GM19023 (cell line): ENCODE results near the gene TXNRD2.

Experiments used
- ATAC-seq: cut with Tn5 transposase; IDR thresholded peaks from one replicate; pipeline ENCODE4 v1.9.1; 2021; ENCODE audit warnings: mild to moderate bottlenecking, moderate library complexity; ENCODE audit not compliant: unreplicated experiment

The TXNRD2 gene

GRCh38 chr22:19879246-19879570 is 62.4 kb downstream of the TXNRD2 start:
- no peak for ATAC-seq

DNA sequence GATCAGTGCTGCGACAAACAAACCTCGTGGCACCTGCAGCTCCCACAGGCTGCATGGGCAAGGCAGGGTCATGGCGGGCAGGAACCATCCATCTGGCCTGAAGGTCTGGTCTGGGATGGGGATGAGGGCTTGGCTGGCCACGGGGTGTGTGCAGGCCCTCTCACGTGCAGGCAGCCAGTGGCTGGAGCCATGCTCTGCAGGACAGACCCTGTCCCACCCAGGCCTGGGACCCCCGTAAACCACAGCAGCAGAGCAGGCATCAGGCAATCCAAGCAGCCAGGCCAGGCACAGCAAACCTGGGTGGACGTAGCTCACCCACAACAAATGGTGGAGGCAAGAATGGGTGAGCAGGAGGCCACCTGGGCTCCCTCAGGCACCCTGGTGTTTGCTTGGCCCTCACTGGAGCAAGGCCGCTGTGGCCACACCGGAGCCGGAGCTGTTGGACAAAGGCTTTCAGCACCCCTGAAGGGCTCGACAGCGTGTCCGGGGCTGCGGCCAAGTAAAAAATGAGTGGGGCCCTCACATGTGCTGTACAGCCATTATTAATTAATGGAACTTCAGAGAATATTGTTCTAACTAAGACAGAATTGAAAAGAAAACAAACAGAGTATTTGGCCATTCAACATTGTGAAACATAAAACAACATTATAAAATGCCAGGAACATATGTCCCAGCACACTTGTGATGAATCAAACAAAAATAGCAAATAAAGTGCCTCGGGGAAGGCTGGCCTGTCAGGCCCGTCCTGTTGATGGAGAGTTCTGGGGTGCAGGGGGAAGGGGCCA is 63.0 kb downstream of the TXNRD2 start:
- ATAC-seq, result no peak

- ATAC-seq, result no peak
These were observed 63.8 kb downstream of the TXNRD2 start for GRCh38 chr22:19877626-19878339.

DNA sequence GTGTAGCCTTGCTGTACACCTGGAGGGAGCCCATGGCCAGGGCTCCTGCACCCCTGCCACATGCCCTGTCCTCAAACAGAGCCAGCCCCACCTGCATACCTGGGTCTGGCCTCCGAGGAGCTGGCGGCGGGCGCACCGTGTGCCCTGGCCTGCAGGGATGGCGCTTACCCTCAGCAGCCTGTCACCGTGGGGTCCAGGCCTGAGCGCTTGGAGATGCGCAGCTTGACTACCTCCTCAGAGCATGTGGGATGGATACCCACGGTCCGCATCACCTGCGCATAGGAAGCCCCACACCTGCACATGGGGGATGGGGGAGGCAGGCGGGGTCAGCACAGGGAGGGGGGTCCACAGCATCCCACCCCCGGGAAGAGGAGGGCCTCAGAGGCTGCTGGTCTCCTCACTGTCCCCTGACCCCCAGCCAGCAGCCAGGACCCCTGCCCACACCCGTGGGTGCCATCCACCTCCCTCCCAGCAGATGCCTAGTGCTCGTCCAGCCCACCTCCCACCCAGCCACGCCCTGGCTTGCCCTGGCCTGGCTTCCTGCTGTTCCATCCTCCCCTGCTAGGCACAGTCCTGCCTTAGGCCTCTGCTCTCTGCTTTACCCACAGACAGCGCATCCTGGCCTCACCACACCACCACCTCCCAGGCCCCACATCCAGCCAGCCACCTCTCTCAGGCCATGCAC is 64.5 kb downstream of the TXNRD2 start:
- no peak for ATAC-seq

GRCh38 chr22:19876314-19876940 is 65.2 kb downstream of the TXNRD2 start:
- no peak for ATAC-seq

- no peak for ATAC-seq
These were observed 65.9 kb downstream of the TXNRD2 start for GRCh38 chr22:19875531-19876313.

DNA sequence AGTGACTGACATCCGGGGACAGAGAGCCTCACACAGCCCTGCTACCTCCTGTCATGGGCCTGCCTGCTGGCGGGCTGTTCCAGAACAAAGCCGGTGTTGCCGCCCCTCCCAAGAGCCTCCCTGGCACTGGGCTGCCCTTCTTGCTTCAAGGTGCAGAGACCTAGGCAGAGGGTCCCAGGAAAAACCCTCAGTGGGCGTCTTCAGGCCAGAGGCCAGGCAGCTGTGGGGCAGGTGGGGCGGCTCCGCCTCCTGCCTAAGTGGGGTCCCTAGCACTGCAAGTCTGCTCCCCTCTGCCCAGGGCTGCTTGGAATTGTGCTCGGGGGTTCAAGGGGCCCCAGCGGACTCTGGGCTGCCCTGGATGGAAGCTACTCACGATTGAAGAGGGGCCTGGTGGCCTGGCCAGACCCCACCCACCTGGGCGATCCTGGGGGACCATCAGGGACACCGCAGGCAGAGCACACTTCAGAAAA is 66.5 kb downstream of the TXNRD2 start:
- no peak for ATAC-seq

DNA sequence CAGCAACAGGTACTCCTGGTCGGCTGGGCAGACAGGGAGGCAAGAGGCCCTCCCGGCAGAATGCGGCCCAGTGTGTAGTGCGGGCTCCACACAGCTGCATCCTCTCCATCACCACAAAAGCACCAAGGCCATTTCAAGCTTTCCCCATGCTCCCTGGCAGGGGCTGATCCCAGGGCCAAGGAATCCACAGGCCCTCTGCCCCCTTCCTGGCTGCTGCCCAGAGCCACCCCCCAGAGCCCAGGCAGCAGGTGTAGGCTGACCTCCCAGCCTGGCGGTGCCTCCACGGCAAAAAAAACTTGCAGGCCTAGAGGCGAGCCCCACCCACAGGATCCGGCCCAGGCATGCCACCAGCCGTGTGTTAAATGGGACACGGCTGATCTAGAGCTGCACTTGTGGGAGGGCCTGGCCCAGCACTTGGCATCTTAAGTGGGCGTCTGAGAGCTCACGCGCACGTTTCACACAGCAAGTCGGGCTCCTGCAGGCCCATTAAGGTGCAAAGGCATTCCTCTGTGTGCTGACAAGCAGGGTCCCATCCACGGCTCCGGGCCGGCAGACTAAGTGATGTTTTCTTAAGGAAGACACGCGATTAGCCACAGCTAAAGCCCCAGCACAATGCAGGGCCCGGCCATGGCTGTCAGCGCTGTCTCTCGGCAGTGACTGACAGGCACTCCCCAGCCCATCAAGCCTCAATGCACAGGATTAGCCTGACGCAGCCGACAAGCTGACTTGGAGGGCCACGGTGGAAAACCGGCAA is 67.1 kb downstream of the TXNRD2 start:
- no peak for ATAC-seq

DNA sequence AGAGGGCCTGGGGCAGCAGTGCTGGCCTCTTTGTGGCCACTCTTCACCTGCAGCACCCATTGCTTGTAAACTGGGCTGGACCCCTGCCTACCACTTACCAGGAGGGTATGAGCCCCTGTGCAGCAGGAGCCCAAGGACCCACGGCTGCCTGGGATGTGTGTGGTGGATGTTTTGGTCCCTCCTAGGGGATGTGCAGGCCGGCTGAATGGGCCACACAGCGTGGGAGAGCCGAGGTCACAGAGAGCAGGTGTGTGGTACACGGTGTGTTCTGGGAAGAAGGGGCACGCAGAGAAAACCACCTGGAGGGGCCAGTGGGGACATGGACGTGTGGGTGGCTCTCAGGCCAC is 67.7 kb downstream of the TXNRD2 start:
- no peak for ATAC-seq

GRCh38 chr22:19873138-19873959 is 68.3 kb downstream of the TXNRD2 start:
- no peak for ATAC-seq

- no peak for ATAC-seq
These were observed 68.9 kb downstream of the TXNRD2 start for GRCh38 chr22:19872779-19873137.

GRCh38 chr22:19871845-19872778 is 69.5 kb downstream of the TXNRD2 start:
- ATAC-seq, result no peak

- no peak for ATAC-seq
These were observed 70.4 kb downstream of the TXNRD2 start for GRCh38 chr22:19871023-19871844.

- ATAC-seq, result no peak
These were observed 71.2 kb downstream of the TXNRD2 start for GRCh38 chr22:19870153-19871022.

DNA sequence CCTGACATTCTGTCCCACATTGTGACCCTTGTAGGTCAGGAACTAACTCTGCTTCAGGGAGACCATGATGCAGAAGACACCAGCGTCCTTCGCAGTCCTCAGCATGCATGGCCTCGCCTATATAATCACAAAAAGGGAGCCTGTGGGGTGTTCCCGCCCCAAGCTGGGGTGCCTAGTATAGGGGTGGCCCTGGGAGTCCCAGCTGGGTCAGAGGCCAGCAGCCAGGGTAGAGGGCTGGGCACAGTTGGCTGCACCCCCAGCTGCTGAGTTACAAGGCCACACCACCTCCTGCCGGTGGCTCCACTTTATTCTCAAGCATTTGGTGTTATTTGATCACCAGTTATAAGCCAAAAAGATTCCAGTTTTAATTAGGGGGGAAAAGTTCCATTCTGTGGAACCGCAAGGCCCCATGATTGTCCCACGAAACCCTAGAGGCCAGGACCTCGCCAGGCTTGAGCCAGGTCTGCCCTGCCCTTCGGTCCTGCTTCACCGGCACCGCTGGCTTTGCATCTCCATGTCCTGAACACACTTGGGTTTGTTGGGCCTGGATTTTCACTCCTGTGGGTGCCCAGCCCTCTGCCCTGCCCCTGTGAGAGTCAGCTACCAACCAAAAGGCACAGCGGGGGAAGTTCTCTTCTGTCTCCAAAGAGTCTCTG is 72.0 kb downstream of the TXNRD2 start:
- no peak for ATAC-seq
